GM19351 (cell line): ENCODE data around the gene INKA2.
"Not testable (repeated sequence)": the region's sequence is repeated elsewhere in the genome, so short reads cannot be mapped to it uniquely, and the experiment has no call there.

ENCODE experiments used
- ATAC-seq: cut with Tn5 transposase; IDR thresholded peaks from one replicate; pipeline ENCODE4 v1.9.1; 2021; ENCODE audit warnings: mild to moderate bottlenecking, moderate library complexity; ENCODE audit not compliant: unreplicated experiment

The INKA2 gene

GRCh38 chr1:111751906-111752575 is 12.8 kb upstream of the INKA2 start:
- no peak for ATAC-seq

- no peak for ATAC-seq
Measured at GRCh38 chr1:111750856-111751255, 11.7 kb upstream of the INKA2 start.

- no peak for ATAC-seq
Measured at GRCh38 chr1:111749628-111750027, 10.4 kb upstream of the INKA2 start.

- ATAC-seq, result no peak
Measured at GRCh38 chr1:111747947-111748346, 8.8 kb upstream of the INKA2 start.

- ATAC-seq, result no peak
Measured at GRCh38 chr1:111747282-111747734, 8.1 kb upstream of the INKA2 start.

- no peak for ATAC-seq
Measured at GRCh38 chr1:111746614-111746999, 7.4 kb upstream of the INKA2 start.

- ATAC-seq, result no peak
Measured at GRCh38 chr1:111745675-111746613, 6.7 kb upstream of the INKA2 start.

- no peak for ATAC-seq
Measured at GRCh38 chr1:111743679-111744101, 4.5 kb upstream of the INKA2 start.

GRCh38 chr1:111742938-111743549 is 3.8 kb upstream of the INKA2 start:
- ATAC-seq, result no peak

- ATAC-seq, result not testable (repeated sequence)
Measured at GRCh38 chr1:111742292-111742691, 3.1 kb upstream of the INKA2 start.

- no peak for ATAC-seq
Measured at GRCh38 chr1:111739925-111740765, 950 bp upstream of the INKA2 start.

- ATAC-seq, result peak; percentile 54
Measured at GRCh38 chr1:111738436-111739193, 580 bp downstream of the INKA2 start.

- ATAC-seq, result no peak
Measured at GRCh38 chr1:111738133-111738435, 1.1 kb downstream of the INKA2 start.

GRCh38 chr1:111737216-111738132 is 1.7 kb downstream of the INKA2 start:
- ATAC-seq, result no peak

- no peak for ATAC-seq
Measured at GRCh38 chr1:111736548-111737215, 2.5 kb downstream of the INKA2 start.

- no peak for ATAC-seq
Measured at GRCh38 chr1:111735858-111736544, 3.2 kb downstream of the INKA2 start.

GRCh38 chr1:111735321-111735720 is 3.9 kb downstream of the INKA2 start:
- ATAC-seq, result no peak

GRCh38 chr1:111734856-111735255 is 4.3 kb downstream of the INKA2 start:
- no peak for ATAC-seq
